Esophagus muscularis mucosa (tissue), 4 donors: ENCODE data around the gene HOXC5. TPM values are rescaled to one million over a fixed set of nuclear protein-coding genes. Genes with fewer than 3 reads are reported as not detected.
A peak's percentile ranks its signal among the peaks of the same experiment; 100 is the strongest.

ENCODE experiments used
- DNase-seq: peaks from one replicate; pipeline ENCODE4 v3.0.0-alpha.2; 2017; ENCODE audit errors: extremely low spot score
- H3K27ac ChIP-seq, 4 donors: fragments of 200-600 bp; sonication (generic); replicated peaks in 1 of 4; 1 replicate in 3 of 4; 2 replicates in 1 of 4; pipeline ENCODE4 v1.5.1; 2016 to 2019; ENCODE audit warnings: mild to moderate bottlenecking in 1 of 4
- H3K27me3 ChIP-seq, 4 donors: fragments of 200-600 bp; sonication (generic); one replicate each; pipeline versions ENCODE4 v1.5.1 to v1.6.0; 2016 to 2019
- H3K36me3 ChIP-seq, 4 donors: fragments of 200-600 bp; sonication (generic); one replicate each; pipeline ENCODE4 v1.5.1; 2016 to 2019
- H3K4me1 ChIP-seq, 4 donors: fragments of 200-600 bp; sonication (generic); one replicate each; pipeline ENCODE4 v1.5.1; 2016 to 2019
- H3K4me3 ChIP-seq, 4 donors: fragments of 200-600 bp; sonication (generic); 1 replicate in 2 of 4; 2 replicates in 2 of 4; pipeline ENCODE4 v1.5.1; 2016 to 2019; ENCODE audit warnings: mild to moderate bottlenecking in 4 of 4, moderate library complexity in 1 of 4
- H3K9me3 ChIP-seq, 4 donors: fragments of 200-600 bp; sonication (generic); 1 replicate in 3 of 4; 2 replicates in 1 of 4; pipeline ENCODE4 v1.5.1; 2016 to 2019
- EP300 ChIP-seq: sonication (generic); formaldehyde crosslinking; IDR thresholded peaks from one replicate; pipeline ENCODE4 v1.6.1; 2017; ENCODE audit warnings: antibody characterized with exemption
- POLR2A ChIP-seq: fragments of 450-650 bp; IDR thresholded peaks from one replicate; pipeline ENCODE4 v1.6.1; 2017; ENCODE audit warnings: antibody characterized with exemption, moderate library complexity, mild to moderate bottlenecking, low read depth
- POLR2AphosphoS5 ChIP-seq, 2 donors: sonication (generic); formaldehyde crosslinking; IDR thresholded peaks; one replicate each; pipeline ENCODE4 v1.6.1; 2017; ENCODE audit warnings: antibody characterized with exemption in 2 of 2
- WGBS: methylation state at CpG from one replicate; pipeline ENCODE4 v1.1.5; 2018; 5-methylcytosine and 5-hydroxymethylcytosine counted together
- intact Hi-C: fragments of 100-400 bp; cut with DNase I; formaldehyde crosslinking; loops from one replicate; pipeline ENCODE4 v1.15.1; 2023
- total RNA-seq, 4 donors: library from RNA; depleted of rRNA; stranded (reverse); fragments of >200 nt; gene quantifications; one replicate each; pipeline versions ENCODE4 v1.1.0 to v1.2.1, GENCODE V29; 2016
- TF ChIP-seq, protein P1 (sequence below), 3 experiments: fragments of 200-600 bp in 2 of 3; fragments of 450-650 bp in 1 of 3; sonication (generic) in 2 of 3; IDR thresholded peaks; one replicate each; pipeline ENCODE4 v1.5.1; 2017 to 2019; ENCODE audit warnings: antibody characterized with exemption in 3 of 3, mild to moderate bottlenecking in 2 of 3, moderate library complexity in 1 of 3

HOXC5 gene
- total RNA-seq, 4 donors from 2014 or later = 0.83 to 2.0 TPM; not detected in 2

DNA sequence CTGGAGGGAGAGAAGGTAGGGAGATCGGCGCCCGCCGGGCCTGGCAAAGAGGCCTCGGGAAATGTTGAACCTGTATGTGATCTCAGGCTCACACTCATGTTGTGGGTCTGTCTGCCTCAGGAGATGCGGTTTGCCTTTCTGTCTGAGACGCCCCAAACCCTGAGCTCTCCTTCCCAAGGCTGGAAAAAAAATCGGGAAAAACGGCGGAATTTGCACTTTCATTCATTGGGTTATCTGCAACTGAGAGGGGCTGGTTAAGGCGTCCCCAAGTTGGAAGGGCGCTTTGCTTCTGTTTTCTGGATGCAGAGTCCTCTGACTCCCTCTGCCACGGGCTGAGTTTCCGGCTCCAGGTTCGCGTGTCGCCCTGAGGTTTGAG is 37.9 kb upstream of the HOXC5 start:
- TF ChIP-seq, protein P1, sequence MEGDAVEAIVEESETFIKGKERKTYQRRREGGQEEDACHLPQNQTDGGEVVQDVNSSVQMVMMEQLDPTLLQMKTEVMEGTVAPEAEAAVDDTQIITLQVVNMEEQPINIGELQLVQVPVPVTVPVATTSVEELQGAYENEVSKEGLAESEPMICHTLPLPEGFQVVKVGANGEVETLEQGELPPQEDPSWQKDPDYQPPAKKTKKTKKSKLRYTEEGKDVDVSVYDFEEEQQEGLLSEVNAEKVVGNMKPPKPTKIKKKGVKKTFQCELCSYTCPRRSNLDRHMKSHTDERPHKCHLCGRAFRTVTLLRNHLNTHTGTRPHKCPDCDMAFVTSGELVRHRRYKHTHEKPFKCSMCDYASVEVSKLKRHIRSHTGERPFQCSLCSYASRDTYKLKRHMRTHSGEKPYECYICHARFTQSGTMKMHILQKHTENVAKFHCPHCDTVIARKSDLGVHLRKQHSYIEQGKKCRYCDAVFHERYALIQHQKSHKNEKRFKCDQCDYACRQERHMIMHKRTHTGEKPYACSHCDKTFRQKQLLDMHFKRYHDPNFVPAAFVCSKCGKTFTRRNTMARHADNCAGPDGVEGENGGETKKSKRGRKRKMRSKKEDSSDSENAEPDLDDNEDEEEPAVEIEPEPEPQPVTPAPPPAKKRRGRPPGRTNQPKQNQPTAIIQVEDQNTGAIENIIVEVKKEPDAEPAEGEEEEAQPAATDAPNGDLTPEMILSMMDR (IDR thresholded peaks at IDR 0.05) = no peak
- TF ChIP-seq POLR2AphosphoS5 (IDR thresholded peaks at IDR 0.05) (no peak), POLR2A (no peak), EP300 (no peak)

DNA sequence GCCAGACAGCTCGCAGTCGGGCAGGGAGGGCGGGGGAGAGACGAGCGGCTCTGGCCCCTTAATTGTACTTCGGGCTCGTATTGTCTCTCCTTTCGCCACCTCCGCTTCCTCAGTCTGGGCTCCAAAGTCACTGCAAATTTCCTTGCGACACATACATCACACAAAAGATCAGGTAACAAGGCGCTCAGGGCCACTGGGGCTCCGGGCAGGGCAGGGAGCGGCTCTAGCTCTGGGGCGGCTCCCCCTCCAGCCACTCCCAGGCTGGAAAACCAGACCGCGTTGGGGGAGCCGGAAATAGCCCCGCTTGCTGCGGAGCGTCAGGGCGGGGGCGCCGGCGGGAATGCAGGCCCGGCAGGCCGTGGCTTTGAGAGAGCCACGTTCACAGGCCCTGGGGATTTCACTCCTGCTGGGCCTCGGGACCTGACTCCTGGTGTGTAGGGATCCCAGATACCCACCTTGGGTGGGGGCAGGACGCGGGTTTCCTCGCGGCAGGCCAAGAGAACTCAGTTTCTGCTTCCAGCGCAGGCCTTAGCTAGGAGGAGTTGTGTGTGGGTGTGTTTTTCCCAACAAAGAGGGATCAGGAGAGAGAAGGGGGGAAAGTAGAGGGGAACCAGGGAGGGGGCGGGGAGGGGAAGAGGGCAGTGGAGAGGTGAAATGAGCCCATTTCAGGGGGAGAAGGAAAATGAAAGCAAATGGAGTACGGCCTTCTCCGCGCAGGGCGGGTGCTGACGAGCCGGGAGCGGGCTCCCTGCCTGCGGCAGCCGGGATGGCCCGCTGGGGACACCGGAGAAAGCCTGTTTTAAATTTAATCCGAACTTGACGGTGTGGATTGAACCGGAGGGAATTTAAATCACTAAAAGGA is 37.2 kb upstream of the HOXC5 start:
- WGBS = 13% methylated on average over 38 of the region's 48 CpGs
- TF ChIP-seq EP300 (no peak), POLR2AphosphoS5 (IDR thresholded peaks at IDR 0.05) (peak in 1 of 2 donors; percentile 12), POLR2A (no peak)
- TF ChIP-seq, protein P1 (IDR thresholded peaks at IDR 0.05) = peak in 1 of 3 experiments; percentile 6
- peaks cover 18 to 100% (median 99%) of the 10 kb centered on the region in 4 donors for H3K27me3 ChIP-seq
- H3K4me3 ChIP-seq = peak overlapping the region; percentile 46 to 61 (median 52)
- no peaks in the 10 kb centered on the region for H3K36me3 ChIP-seq
- intact Hi-C loops = no loop called here
- no peaks in the 10 kb centered on the region for H3K9me3 ChIP-seq
- H3K27ac ChIP-seq = no peak overlapping the region
- no peak for DNase-seq
- H3K4me1 ChIP-seq = peaks cover 32 to 61% (median 43%) of the 10 kb centered on the region in 4 donors

More for the DNA sequence above, 37.9 kb upstream of the HOXC5 start:
- Histone ChIP-seq H3K4me3 (peak overlapping the region; percentile 46 to 61 (median 52)), H3K27me3 (peaks cover 12 to 100% (median 98%) of the 10 kb centered on the region in 4 donors), H3K27ac (no peak overlapping the region), H3K4me1 (peaks cover 25 to 59% (median 37%) of the 10 kb centered on the region in 4 donors), H3K9me3 (no peaks in the 10 kb centered on the region), H3K36me3 (no peaks in the 10 kb centered on the region)
- intact Hi-C loops = no loop called here
- 8% methylated on average over 15 of the region's 17 CpGs for WGBS
- DNase-seq = no peak

DNA sequence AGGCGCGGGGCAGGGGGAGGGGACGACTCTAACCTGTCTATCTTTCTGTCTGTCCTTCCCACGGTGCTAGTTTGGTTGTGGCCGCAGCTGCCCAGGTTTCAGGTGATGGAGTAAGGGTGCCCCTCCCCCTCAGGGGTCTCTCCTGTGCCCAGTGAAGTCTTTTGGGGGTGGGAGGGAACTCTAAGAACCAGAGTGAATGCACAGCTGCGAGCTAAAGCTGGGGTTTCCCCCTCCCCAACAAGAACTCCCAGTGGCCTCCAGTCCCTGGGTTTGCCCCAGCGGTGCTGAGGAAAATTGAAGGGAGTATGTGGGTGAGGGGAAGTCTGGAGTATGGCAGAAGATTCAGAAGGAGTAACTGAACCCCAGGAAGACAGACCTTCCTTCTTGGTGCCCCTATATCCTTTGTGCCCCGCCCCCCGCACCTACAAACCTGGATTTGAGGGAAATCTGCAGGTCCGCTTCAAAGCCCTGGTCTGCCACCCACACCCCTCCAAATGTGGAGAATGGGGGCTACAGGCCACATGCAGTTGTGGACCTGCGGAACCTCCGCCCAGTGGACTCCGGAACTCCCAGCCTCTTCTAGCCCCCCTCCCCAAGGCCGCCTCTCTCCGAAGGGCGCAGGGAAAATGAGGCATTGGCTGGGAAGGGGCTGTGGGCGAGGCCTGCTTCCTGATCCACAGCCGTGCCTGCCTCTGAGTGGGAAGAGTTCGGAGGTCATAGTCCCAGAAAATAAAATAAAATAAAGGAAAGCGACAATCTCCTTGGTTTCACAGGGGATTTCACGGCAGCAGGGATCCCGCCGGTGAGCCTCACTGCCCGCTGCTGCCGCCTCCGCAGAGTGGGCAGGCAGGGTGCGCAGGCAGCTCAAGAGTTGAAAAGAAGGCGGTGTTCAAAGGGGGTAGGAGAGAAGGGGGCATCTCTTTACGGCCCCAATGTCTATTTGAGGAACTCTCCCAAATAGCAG is 36.3 kb upstream of the HOXC5 start:
- peak overlapping the region; percentile 46 to 61 (median 52) for H3K4me3 ChIP-seq
- no peaks in the 10 kb centered on the region for H3K9me3 ChIP-seq
- intact Hi-C loops = no loop called here
- H3K36me3 ChIP-seq = no peaks in the 10 kb centered on the region
- peaks cover 34 to 61% (median 45%) of the 10 kb centered on the region in 4 donors for H3K4me1 ChIP-seq
- no peak for DNase-seq
- no peak overlapping the region for H3K27ac ChIP-seq
- TF ChIP-seq, protein P1 (IDR thresholded peaks at IDR 0.05) = no peak
- TF ChIP-seq EP300 (no peak), POLR2A (no peak)
- 54% methylated on average over 21 of the region's 29 CpGs for WGBS
- H3K27me3 ChIP-seq = peaks cover 14 to 100% (median 98%) of the 10 kb centered on the region in 4 donors

DNA sequence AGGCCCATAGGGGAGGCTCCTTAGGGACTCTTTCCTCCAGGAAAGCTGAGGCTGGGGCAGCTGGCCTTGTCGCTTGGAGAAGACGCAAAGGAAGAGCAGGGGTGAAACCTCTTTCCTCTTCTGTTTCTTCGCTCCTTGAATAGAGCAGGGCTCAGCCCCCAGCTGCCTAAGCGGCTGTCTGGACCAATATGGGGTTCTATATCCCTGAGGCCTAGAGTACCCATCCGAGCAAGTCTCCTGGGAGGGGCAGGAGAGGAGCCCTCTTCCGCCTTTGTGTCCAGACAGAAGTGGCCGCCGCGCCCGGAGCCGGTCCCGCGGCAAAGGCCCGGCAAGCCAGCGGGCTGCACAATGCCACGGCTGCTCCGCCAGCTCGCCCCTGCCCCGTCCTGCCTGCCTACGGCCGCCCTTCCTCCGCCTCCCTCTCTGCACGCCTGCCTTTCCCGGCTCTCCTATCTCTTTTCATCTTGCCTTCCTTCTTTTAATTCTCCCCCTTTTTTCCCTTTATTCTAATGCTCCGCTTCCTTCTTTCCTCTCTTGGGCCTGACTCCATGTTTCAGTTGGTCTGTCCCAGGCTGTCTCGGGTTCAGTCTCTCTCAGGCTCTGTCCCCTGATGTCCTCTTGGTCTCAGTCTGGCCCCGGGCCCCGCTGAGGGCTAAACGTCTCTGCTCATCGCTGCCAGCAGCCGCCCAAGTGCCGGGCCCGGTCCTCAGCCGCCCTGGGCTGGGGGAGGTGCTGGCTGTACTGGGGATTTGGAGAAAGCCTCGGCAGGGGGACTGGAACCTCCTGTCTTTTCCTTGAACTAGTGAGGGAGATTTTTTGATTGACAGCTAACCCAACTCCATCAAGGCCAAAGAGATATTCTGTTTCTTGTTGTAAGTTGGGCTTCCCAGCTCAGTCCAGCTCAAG is 35.4 kb upstream of the HOXC5 start:
- no peak for DNase-seq
- no peaks in the 10 kb centered on the region for H3K9me3 ChIP-seq
- H3K27me3 ChIP-seq = peaks cover 12 to 100% (median 98%) of the 10 kb centered on the region in 4 donors
- H3K4me1 ChIP-seq = peaks cover 34 to 61% (median 45%) of the 10 kb centered on the region in 4 donors
- WGBS = 22% methylated on average over 35 of the region's 35 CpGs
- TF ChIP-seq POLR2A (no peak), POLR2AphosphoS5 (IDR thresholded peaks at IDR 0.05) (no peak), EP300 (no peak)
- TF ChIP-seq, protein P1 (IDR thresholded peaks at IDR 0.05) = no peak
- intact Hi-C loops = no loop called here
- H3K36me3 ChIP-seq = no peaks in the 10 kb centered on the region
- no peak overlapping the region for H3K27ac ChIP-seq
- H3K4me3 ChIP-seq = no peak overlapping the region
